Right renal pelvis (tissue), 4 donors: ENCODE data around the gene FREM3. TPM values are rescaled to one million over a fixed set of nuclear protein-coding genes. Genes with fewer than 3 reads are reported as not detected.

Experiments used
- polyA plus RNA-seq, 4 donors: library from polyadenylated mRNA; unstranded; fragments of 120-200 nt; gene quantifications; one replicate each; pipeline ENCODE4 v1.2.1, GENCODE V29; 2013; ENCODE audit not compliant: insufficient read length in 4 of 4

The FREM3 gene
- polyA plus RNA-seq, 4 donors, result 0.12 to 0.19 (median 0.16) TPM

Other genes starting within 250 kb of the FREM3 start
- gene SMARCA5, start 187.0 kb downstream of the FREM3 start, polyA plus RNA-seq, result 100 to 1,000 TPM; 110 to 126 (median 116) TPM
- 1 to 10 TPM; 2.9 to 3.1 (median 3.0) TPM for gene GYPE, start 204.9 kb upstream of the FREM3 start, polyA plus RNA-seq